ENCODE measurements around the gene CPNE7.

The CPNE7 gene

GRCh38 chr16:89581045-89581695 lies 5.6 kb downstream of the CPNE7 start:
- peak; percentile 71; the same call in 1 of the 2 replicates for TF ChIP-seq TEAD4 (IDR thresholded peaks at IDR 0.05)
- TF ChIP-seq YY1 (IDR thresholded peaks at IDR 0.05; ENCODE audit: low read depth) = no peak

- TF ChIP-seq TCF12 (IDR thresholded peaks at IDR 0.05; ENCODE audit: low read depth) (no peak), MAX (IDR thresholded peaks at IDR 0.05) (no peak), REST (IDR thresholded peaks at IDR 0.05; ENCODE audit: low read depth) (no peak), CREB1 (IDR thresholded peaks at IDR 0.05; ENCODE audit: low read depth) (no peak), FOXM1 (IDR thresholded peaks at IDR 0.05; ENCODE audit: borderline replicate concordance, low read depth) (no peak), TAF1 (IDR thresholded peaks at IDR 0.05; ENCODE audit: low read depth) (no peak), EP300 (IDR thresholded peaks at IDR 0.05; ENCODE audit: borderline replicate concordance) (no peak)
These were observed 6.5 kb downstream of the CPNE7 start for GRCh38 chr16:89581861-89582563.

- TF ChIP-seq YY1 (IDR thresholded peaks at IDR 0.05; ENCODE audit: low read depth) = no peak
- TF ChIP-seq USF1 (IDR thresholded peaks at IDR 0.05) = no peak
- TF ChIP-seq NFIC (IDR thresholded peaks at IDR 0.05) = no peak
- TF ChIP-seq EP300 (IDR thresholded peaks at IDR 0.05; ENCODE audit: borderline replicate concordance) = no peak
- TF ChIP-seq TCF12 (IDR thresholded peaks at IDR 0.05; ENCODE audit: low read depth) = no peak
- no peak for TF ChIP-seq ZBTB7A (IDR thresholded peaks at IDR 0.05; ENCODE audit: low read depth)
- no peak for TF ChIP-seq FOXM1 (IDR thresholded peaks at IDR 0.05; ENCODE audit: borderline replicate concordance, low read depth)
- TF ChIP-seq REST (IDR thresholded peaks at IDR 0.05; ENCODE audit: low read depth) = no peak
- no peak for TF ChIP-seq MAX (IDR thresholded peaks at IDR 0.05)
- no peak for TF ChIP-seq CEBPB (IDR thresholded peaks at IDR 0.05)
- no peak for TF ChIP-seq TAF1 (IDR thresholded peaks at IDR 0.05; ENCODE audit: low read depth)
- no peak for TF ChIP-seq RAD21 (IDR thresholded peaks at IDR 0.05; ENCODE audit: low read depth)
- TF ChIP-seq TEAD4 (IDR thresholded peaks at IDR 0.05) = no peak
- TF ChIP-seq CREB1 (IDR thresholded peaks at IDR 0.05; ENCODE audit: low read depth) = no peak
- no peak for TF ChIP-seq EGR1 (IDR thresholded peaks at IDR 0.05)
These were observed 7.1 kb downstream of the CPNE7 start for GRCh38 chr16:89582614-89583196.

GRCh38 chr16:89583197-89583894 lies 7.8 kb downstream of the CPNE7 start:
- TF ChIP-seq NFIC (IDR thresholded peaks at IDR 0.05) = no peak
- TF ChIP-seq ZBTB7A (IDR thresholded peaks at IDR 0.05; ENCODE audit: low read depth) = no peak
- TF ChIP-seq MAX (IDR thresholded peaks at IDR 0.05) = no peak
- TF ChIP-seq REST (IDR thresholded peaks at IDR 0.05; ENCODE audit: low read depth) = no peak
- TF ChIP-seq EP300 (IDR thresholded peaks at IDR 0.05; ENCODE audit: borderline replicate concordance) = no peak
- no peak for TF ChIP-seq RAD21 (IDR thresholded peaks at IDR 0.05; ENCODE audit: low read depth)
- no peak for TF ChIP-seq TEAD4 (IDR thresholded peaks at IDR 0.05)
- no peak for TF ChIP-seq CREB1 (IDR thresholded peaks at IDR 0.05; ENCODE audit: low read depth)
- TF ChIP-seq YY1 (IDR thresholded peaks at IDR 0.05; ENCODE audit: low read depth) = no peak
- TF ChIP-seq USF1 (IDR thresholded peaks at IDR 0.05) = no peak
- no peak for TF ChIP-seq EGR1 (IDR thresholded peaks at IDR 0.05)
- TF ChIP-seq TAF1 (IDR thresholded peaks at IDR 0.05; ENCODE audit: low read depth) = no peak
- no peak for TF ChIP-seq TCF12 (IDR thresholded peaks at IDR 0.05; ENCODE audit: low read depth)

All from Ishikawa (cell line).